CD1c-positive myeloid dendritic cell (primary cell): Measurements from ENCODE around the gene OTC.
A peak's percentile ranks its signal among the peaks of the same experiment; 100 is the strongest.

Experiments
- DNase-seq: peaks from one replicate; pipeline ENCODE4 v3.0.0-alpha.2; 2016; ENCODE audit errors: extremely low spot score

OTC gene

GRCh38 chrX:38352362-38352761, at the start of gene OTC:
Gene OTC (plus strand): TSS chrX:38352604. CDS start chrX:38352697, 93 bp downstream.
- DNase-seq, result no peak

GRCh38 chrX:38304010-38304409, 48.4 kb upstream of the OTC start:
- DNase-seq, result no peak

DNA sequence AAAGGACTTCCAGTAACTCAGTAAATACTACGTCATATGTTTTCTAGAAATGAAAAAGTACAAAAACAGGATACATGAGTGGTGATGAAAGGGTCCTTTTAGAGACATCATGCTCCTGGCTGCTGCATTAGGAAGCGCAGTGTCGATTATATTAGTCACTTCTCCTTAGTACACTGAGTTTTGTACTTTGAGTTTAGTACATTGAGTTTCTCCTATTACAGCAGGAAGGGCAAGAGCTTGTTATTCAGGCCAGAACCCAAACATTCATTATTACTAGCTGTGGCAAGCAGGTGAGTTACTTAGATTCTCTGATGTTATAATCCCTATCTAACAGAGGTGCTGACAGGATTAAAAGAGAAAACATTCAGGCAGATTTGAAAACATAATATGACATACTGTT, 46.4 kb upstream of the OTC start:
- DNase-seq, result no peak

GRCh38 chrX:38311743-38312142, 40.7 kb upstream of the OTC start:
- no peak for DNase-seq

- no peak for DNase-seq
Measured at GRCh38 chrX:38312436-38312835, 40.0 kb upstream of the OTC start.

DNA sequence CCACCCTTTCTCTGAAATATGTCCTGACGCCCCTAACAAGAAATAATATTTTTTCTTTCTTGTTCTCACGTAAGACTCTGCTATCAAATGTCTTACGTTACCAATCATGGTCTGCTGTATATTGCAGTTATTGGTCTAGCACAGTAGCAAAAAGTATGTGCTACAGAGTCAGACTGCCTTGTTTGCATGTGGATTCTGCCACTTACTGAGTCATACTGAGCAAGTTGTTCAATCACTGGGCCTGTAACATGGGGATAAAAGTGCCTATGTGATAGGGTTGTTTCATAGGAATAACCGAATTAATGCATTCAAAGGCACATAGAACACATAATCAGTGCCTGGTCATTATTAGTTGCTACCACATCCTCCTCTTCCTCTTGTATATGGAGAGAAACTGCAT, 39.2 kb upstream of the OTC start:
- no peak for DNase-seq

GRCh38 chrX:38315186-38315585, 37.2 kb upstream of the OTC start:
- DNase-seq, result no peak

DNA sequence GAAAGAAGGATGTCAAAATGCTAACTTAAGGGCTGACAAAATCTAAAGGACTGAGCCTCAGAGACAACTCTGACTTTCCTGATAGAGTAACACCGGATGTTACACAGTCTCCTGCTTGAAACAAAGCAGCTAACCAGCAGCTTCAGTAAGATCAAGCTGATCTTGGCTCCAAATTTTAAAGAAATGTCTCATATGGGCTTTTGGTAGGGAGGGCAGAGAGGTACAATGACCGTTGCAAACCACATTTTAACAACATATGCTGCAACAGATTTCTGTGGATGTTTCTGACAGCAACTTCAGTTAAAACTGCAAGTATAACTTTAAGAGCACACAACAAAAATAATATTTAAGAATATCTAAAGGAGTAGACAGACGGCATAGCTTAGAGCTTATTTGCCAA, 34.2 kb upstream of the OTC start:
- DNase-seq, result no peak

DNA sequence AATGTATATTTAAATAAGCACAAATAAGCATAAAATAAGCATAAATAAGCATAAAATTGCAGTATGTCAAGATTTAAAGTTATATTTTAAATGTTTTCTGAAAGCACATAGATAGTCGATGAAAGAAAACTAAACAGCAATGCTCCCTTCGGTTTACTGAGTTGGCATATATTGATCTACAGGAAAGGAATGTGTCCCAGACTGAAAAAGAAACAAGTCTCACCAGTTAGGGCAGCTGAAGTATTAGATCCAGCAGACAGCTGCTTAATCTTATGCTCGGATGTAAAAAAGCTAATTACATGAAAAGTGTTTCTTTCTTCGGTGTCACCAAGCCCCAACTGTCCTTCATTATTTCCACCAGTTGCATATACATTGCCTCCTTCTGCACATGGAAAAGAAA, 33.8 kb upstream of the OTC start:
- no peak for DNase-seq

DNA sequence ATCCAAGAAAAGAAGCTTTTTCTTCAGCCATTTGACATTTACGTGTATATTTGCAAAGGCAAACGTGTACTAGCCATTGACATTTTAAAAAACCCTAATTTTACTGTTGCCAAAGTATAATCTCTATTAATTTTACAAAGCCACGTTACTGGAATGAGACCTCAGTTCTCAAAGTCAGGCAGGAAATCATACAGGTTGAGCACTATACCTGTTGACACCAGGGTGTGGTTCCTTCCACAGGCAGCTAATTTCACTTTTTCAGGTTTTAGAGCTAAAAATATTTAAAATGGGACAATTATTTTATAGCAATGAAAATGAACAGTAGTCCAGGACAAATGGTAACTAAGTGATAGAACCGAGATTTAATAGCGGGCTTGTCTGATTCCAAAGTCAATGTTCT, 31.6 kb upstream of the OTC start:
- DNase-seq, result no peak

DNA sequence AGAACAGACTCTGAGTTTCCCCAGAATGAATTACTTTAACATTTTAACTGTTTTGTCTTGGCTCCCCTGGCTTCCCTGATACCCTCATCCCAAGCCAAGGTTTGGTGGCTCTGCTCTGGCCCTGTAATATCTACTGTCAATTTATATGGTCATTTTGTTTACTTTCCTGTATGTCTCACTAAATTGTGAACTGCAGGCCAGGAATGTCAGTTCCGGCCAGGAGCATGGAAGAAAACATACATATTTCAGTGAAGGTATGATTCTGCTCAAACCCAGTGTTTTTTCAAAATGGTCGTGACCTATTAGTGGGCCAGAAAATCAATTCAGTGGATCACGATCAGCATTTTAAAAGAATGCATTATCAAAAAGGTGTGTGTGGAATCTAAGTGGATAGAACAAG, 26.3 kb upstream of the OTC start:
- no peak for DNase-seq

- peak; percentile 93 for DNase-seq
Measured at GRCh38 chrX:38327007-38327774, 25.2 kb upstream of the OTC start, which contains the start of gene RPGR. Gene RPGR (minus strand): TSS chrX:38327509. CDS start chrX:38327367, 142 bp downstream.

- no peak for DNase-seq
Measured at GRCh38 chrX:38327775-38328081, 24.7 kb upstream of the OTC start.

DNA sequence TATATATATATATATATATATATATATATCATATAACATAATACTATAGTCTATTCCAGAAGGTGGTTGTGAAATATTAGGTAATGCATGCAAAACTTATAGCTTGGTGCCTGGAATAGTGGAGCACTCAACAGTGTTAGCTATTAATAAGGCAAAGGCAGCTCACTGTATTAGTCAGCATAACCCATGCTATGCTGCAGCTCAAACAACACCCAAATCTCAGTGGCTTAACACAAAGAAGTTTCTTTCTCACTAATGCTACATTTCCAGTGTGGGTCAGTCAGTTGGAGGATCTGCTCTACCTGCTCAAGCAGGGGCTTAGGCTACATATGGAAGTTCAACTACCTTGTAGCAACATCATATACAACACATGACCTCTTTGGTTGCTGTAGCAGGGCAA, 19.9 kb upstream of the OTC start:
- no peak for DNase-seq

- DNase-seq, result no peak
Measured at GRCh38 chrX:38335382-38335781, 17.0 kb upstream of the OTC start.

- DNase-seq, result peak; percentile 11
Measured at GRCh38 chrX:38336538-38337240, 15.7 kb upstream of the OTC start.

DNA sequence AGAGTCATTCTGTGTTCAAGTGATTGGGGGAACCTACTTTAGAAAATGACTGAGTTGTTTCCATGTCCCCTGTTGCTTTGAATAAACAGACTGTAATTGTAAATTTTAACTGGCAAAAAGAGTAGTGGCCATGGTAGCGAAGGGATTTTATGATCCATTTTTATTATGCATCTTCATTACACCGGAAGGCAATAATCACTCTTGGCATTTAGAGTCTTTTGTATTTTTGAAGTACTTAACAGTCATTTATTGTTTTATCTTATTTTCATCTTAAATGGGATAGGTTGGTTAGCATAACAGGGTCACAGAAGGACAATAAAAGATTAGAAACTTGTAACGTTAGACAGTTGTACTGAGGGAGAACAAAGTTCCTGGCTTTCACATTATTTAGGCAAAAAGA, 11.0 kb upstream of the OTC start:
- DNase-seq, result no peak

GRCh38 chrX:38342853-38343778, 9.3 kb upstream of the OTC start:
- DNase-seq, result no peak

GRCh38 chrX:38346150-38346549, 6.3 kb upstream of the OTC start:
- no peak for DNase-seq

GRCh38 chrX:38347136-38347535, 5.3 kb upstream of the OTC start:
- DNase-seq, result peak; percentile 82

DNA sequence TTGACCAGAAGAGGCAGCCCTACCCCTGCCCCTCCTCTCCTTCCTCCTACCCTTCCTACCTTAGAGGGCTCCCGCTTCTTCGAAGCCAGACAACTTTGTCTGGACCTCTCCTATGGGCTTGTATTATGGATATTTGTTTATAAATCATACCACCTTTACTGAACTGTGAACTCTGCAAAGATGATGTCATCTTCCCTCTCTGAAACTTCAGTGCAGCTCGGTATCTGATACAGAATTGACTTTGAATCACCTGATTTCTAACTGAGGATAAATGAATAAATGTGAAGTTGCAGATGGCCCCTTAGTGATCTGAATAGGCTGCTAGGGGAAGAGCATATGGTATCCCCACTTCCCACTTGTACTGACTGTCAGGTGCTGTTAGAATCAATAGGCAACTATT, 1.1 kb upstream of the OTC start:
- no peak for DNase-seq

GRCh38 chrX:38356401-38356800, 4.0 kb downstream of the OTC start:
- DNase-seq, result no peak
